ENCODE results near the gene LIN54. TPM values are rescaled to one million over a fixed set of nuclear protein-coding genes. Genes with fewer than 3 reads are reported as not detected.

The LIN54 gene
- total RNA-seq, 1 experiment from 2014 or later = 14.5 TPM

GRCh38 chr4:82921795-82922194 lies 88.8 kb downstream of the LIN54 start:
- no peaks in the 10 kb centered on the region for H3K4me1 ChIP-seq (ENCODE audit: control insufficient read depth, insufficient read depth, low read length)
- H3K4me3 ChIP-seq (ENCODE audit: low read depth in 2 of 2, low read length in 2 of 2) = no peak overlapping the region
- no peaks in the 10 kb centered on the region for H3K27me3 ChIP-seq (ENCODE audit: control insufficient read depth, insufficient read depth, low read length)
- POLR2A ChIA-PET = no interaction called here
- in situ Hi-C loops (cut with HindIII; ENCODE audit: low pct_unique_long_range_greater_than_20kb, low sequenced_read_pairs) (no loop called here), intact Hi-C loops (cut with micrococcal nuclease; ENCODE audit: unreplicated experiment) (no loop called here)
- BruUV-seq (replicated peaks) = no TSS peak
- ATAC-seq (no peak), DNase-seq (ENCODE audit: low read depth, low spot score) (no peak)
- no peaks in the 10 kb centered on the region for H3K9me3 ChIP-seq (ENCODE audit: control insufficient read depth, insufficient read depth, low read depth, low read length)
- H3K36me3 ChIP-seq (ENCODE audit: control insufficient read depth, insufficient read depth, low read length) = 0 out of 2 replicates have a peak, but pooled peaks cover 3% of the 10 kb centered on the region
- no peak for TF ChIP-seq POLR2AphosphoS5 (IDR thresholded peaks at IDR 0.05; ENCODE audit: low read depth, low read length)
- TF ChIP-seq, protein P1, sequence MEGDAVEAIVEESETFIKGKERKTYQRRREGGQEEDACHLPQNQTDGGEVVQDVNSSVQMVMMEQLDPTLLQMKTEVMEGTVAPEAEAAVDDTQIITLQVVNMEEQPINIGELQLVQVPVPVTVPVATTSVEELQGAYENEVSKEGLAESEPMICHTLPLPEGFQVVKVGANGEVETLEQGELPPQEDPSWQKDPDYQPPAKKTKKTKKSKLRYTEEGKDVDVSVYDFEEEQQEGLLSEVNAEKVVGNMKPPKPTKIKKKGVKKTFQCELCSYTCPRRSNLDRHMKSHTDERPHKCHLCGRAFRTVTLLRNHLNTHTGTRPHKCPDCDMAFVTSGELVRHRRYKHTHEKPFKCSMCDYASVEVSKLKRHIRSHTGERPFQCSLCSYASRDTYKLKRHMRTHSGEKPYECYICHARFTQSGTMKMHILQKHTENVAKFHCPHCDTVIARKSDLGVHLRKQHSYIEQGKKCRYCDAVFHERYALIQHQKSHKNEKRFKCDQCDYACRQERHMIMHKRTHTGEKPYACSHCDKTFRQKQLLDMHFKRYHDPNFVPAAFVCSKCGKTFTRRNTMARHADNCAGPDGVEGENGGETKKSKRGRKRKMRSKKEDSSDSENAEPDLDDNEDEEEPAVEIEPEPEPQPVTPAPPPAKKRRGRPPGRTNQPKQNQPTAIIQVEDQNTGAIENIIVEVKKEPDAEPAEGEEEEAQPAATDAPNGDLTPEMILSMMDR (IDR thresholded peaks at IDR 0.05) = no peak
- no peak for TF ChIP-seq SIN3A (IDR thresholded peaks at IDR 0.05; ENCODE audit: borderline replicate concordance, insufficient read depth, low read depth, low read length)
- no peak for TF ChIP-seq TCF7L2 (IDR thresholded peaks at IDR 0.05; ENCODE audit: low read depth, low read length)
- TF ChIP-seq, protein P2, sequence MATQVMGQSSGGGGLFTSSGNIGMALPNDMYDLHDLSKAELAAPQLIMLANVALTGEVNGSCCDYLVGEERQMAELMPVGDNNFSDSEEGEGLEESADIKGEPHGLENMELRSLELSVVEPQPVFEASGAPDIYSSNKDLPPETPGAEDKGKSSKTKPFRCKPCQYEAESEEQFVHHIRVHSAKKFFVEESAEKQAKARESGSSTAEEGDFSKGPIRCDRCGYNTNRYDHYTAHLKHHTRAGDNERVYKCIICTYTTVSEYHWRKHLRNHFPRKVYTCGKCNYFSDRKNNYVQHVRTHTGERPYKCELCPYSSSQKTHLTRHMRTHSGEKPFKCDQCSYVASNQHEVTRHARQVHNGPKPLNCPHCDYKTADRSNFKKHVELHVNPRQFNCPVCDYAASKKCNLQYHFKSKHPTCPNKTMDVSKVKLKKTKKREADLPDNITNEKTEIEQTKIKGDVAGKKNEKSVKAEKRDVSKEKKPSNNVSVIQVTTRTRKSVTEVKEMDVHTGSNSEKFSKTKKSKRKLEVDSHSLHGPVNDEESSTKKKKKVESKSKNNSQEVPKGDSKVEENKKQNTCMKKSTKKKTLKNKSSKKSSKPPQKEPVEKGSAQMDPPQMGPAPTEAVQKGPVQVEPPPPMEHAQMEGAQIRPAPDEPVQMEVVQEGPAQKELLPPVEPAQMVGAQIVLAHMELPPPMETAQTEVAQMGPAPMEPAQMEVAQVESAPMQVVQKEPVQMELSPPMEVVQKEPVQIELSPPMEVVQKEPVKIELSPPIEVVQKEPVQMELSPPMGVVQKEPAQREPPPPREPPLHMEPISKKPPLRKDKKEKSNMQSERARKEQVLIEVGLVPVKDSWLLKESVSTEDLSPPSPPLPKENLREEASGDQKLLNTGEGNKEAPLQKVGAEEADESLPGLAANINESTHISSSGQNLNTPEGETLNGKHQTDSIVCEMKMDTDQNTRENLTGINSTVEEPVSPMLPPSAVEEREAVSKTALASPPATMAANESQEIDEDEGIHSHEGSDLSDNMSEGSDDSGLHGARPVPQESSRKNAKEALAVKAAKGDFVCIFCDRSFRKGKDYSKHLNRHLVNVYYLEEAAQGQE (IDR thresholded peaks at IDR 0.05; ENCODE audit: insufficient read depth in 1 of 2, low read depth in 2 of 2, low read length in 1 of 2) = no peak
- no peak overlapping the region for H3K27ac ChIP-seq (ENCODE audit: low read length)
- CTCF ChIA-PET = no interaction called here

DNA sequence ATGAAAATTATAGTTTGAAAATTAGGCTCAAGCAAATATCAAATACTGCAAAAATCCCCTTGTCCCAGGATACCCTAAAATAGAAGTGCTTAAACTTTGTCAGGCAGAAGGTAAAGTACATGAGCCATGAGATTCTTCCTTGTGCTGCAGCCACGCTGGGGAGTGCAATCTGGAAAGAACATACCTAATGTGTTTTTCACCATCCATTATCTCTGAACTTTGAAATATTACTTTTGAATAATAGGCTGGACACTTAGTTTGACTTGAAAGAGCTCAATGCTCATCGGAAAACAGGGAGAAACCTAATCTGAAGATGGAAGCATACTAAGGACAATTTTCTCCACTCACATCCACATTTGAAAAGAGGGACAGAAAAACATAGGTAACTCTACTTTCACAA lies 91.2 kb downstream of the LIN54 start:
- ATAC-seq (no peak), DNase-seq (ENCODE audit: low read depth, low spot score) (no peak)
- Histone ChIP-seq H3K4me1 (ENCODE audit: control insufficient read depth, insufficient read depth, low read length) (no peaks in the 10 kb centered on the region), H3K9me3 (ENCODE audit: control insufficient read depth, insufficient read depth, low read depth, low read length) (no peaks in the 10 kb centered on the region), H3K4me3 (ENCODE audit: low read depth in 2 of 2, low read length in 2 of 2) (no peak overlapping the region), H3K27me3 (ENCODE audit: control insufficient read depth, insufficient read depth, low read length) (no peaks in the 10 kb centered on the region), H3K27ac (ENCODE audit: low read length) (no peak overlapping the region), H3K36me3 (ENCODE audit: control insufficient read depth, insufficient read depth, low read length) (no peaks in the 10 kb centered on the region)
- intact Hi-C loops (cut with micrococcal nuclease; ENCODE audit: unreplicated experiment) = no loop called here
- no peak for TF ChIP-seq SIN3A (IDR thresholded peaks at IDR 0.05; ENCODE audit: borderline replicate concordance, insufficient read depth, low read depth, low read length)
- TF ChIP-seq, protein P2 (IDR thresholded peaks at IDR 0.05; ENCODE audit: insufficient read depth in 1 of 2, low read depth in 2 of 2, low read length in 1 of 2) = no peak
- TF ChIP-seq, protein P1 (IDR thresholded peaks at IDR 0.05) = no peak
- BruUV-seq (replicated peaks) = no TSS peak
- POLR2A ChIA-PET = no interaction called here
- in situ Hi-C loops (cut with HindIII; ENCODE audit: low pct_unique_long_range_greater_than_20kb, low sequenced_read_pairs) = no loop called here
- CTCF ChIA-PET = no interaction called here
